HL-60 (cell line): ENCODE data around the gene CMIP.

Experiments used
- GABPA ChIP-seq: IDR thresholded peaks from 2 replicates; pipeline ENCODE4 v1.6.1; 2012; ENCODE audit warnings: low read depth
- POLR2AphosphoS5 ChIP-seq: IDR thresholded peaks from 2 replicates; pipeline ENCODE4 v1.6.1; 2012; ENCODE audit warnings: low read depth
- SPI1 ChIP-seq: IDR thresholded peaks from 2 replicates; pipeline ENCODE4 v1.6.1; 2012; ENCODE audit warnings: low read depth, mild to moderate bottlenecking, borderline replicate concordance
- TF ChIP-seq, protein P1 (sequence below): IDR thresholded peaks from one replicate; pipeline ENCODE4 v1.5.1; 2011; ENCODE audit warnings: low read length, control low read depth, inconsistent platforms; ENCODE audit not compliant: insufficient read depth

- TF ChIP-seq, protein P1, sequence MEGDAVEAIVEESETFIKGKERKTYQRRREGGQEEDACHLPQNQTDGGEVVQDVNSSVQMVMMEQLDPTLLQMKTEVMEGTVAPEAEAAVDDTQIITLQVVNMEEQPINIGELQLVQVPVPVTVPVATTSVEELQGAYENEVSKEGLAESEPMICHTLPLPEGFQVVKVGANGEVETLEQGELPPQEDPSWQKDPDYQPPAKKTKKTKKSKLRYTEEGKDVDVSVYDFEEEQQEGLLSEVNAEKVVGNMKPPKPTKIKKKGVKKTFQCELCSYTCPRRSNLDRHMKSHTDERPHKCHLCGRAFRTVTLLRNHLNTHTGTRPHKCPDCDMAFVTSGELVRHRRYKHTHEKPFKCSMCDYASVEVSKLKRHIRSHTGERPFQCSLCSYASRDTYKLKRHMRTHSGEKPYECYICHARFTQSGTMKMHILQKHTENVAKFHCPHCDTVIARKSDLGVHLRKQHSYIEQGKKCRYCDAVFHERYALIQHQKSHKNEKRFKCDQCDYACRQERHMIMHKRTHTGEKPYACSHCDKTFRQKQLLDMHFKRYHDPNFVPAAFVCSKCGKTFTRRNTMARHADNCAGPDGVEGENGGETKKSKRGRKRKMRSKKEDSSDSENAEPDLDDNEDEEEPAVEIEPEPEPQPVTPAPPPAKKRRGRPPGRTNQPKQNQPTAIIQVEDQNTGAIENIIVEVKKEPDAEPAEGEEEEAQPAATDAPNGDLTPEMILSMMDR, result no peak
- no peak for TF ChIP-seq GABPA
- no peak for TF ChIP-seq POLR2AphosphoS5
- TF ChIP-seq SPI1, result no peak
Measured at GRCh38 chr16:81713295-81713772, 268.7 kb downstream of the CMIP start.
